ENCODE data around the gene DNER. TPM values are rescaled to one million over a fixed set of nuclear protein-coding genes. Genes with fewer than 3 reads are reported as not detected.

DNER gene
- total and polyA plus RNA-seq, 10 of the 15 experiments (the other 5 are each of a cell fraction or from before 2014, with no cell fraction given), result 0.04 to 0.08 (median 0.07) TPM; not detected in 7

DNA sequence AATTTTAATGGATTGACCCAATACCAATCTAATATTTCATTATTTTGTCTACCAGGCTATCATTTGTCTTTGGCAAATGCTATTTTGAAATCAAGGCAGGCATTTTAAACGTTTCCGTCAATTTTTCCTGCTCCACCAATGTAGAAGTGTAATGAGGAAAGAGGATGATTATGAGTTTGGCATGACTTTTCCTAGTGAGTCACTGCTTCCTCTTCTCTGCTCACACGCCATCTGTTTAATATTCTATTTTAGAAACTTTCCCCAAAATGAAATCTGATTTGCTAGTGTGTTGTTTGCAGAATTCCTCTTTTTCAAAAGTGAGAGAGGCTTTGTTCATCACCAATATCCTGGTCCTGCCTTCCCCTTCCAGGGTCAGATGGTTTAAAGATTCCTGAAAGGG lies 400.8 kb downstream of the DNER start (continued):
- TF ChIP-seq, protein P1, sequence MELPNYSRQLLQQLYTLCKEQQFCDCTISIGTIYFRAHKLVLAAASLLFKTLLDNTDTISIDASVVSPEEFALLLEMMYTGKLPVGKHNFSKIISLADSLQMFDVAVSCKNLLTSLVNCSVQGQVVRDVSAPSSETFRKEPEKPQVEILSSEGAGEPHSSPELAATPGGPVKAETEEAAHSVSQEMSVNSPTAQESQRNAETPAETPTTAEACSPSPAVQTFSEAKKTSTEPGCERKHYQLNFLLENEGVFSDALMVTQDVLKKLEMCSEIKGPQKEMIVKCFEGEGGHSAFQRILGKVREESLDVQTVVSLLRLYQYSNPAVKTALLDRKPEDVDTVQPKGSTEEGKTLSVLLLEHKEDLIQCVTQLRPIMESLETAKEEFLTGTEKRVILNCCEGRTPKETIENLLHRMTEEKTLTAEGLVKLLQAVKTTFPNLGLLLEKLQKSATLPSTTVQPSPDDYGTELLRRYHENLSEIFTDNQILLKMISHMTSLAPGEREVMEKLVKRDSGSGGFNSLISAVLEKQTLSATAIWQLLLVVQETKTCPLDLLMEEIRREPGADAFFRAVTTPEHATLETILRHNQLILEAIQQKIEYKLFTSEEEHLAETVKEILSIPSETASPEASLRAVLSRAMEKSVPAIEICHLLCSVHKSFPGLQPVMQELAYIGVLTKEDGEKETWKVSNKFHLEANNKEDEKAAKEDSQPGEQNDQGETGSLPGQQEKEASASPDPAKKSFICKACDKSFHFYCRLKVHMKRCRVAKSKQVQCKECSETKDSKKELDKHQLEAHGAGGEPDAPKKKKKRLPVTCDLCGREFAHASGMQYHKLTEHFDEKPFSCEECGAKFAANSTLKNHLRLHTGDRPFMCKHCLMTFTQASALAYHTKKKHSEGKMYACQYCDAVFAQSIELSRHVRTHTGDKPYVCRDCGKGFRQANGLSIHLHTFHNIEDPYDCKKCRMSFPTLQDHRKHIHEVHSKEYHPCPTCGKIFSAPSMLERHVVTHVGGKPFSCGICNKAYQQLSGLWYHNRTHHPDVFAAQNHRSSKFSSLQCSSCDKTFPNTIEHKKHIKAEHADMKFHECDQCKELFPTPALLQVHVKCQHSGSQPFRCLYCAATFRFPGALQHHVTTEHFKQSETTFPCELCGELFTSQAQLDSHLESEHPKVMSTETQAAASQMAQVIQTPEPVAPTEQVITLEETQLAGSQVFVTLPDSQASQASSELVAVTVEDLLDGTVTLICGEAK (IDR thresholded peaks at IDR 0.05; ENCODE audit: borderline replicate concordance), result no peak
- no peak for TF ChIP-seq NFIC (IDR thresholded peaks at IDR 0.05; ENCODE audit: low read depth, low read length)

Small RNA genes within 50 kb of the gene (small RNA-seq; reads per million reads assigned to genes)
- not detected for gene RNU7-9P

Other genes with a start within 250 kb of the DNER start
- gene TRIP12, start 207.5 kb upstream of the DNER start, total RNA-seq (2014; rRNA removed), result 108 and 122 TPM in 2 replicates
- 197 and 200 TPM in 2 replicates for gene TRIP12, start 207.5 kb upstream of the DNER start, total RNA-seq (2014; rRNA removed; fragmentation: Illumina TruSeq; extraction: Trizol)
- gene TRIP12, start 207.5 kb upstream of the DNER start, total RNA-seq (2021), result 196 and 207 TPM in 2 replicates
- 122 and 164 TPM in 2 replicates for gene TRIP12, start 207.5 kb upstream of the DNER start, polyA plus RNA-seq (2011; rRNA removed)
- 144 and 154 TPM in 2 replicates for gene TRIP12, start 207.5 kb upstream of the DNER start, polyA plus RNA-seq (2014; fragmentation: Illumina TruSeq; extraction: Trizol)
- gene TRIP12, start 207.5 kb upstream of the DNER start, polyA plus RNA-seq (2014; fragmentation: Nextera tagmentation; extraction: Ambion mirVana), result 10 to 100 TPM; 23.1 to 23.9 TPM
- 75.0 and 76.8 TPM in 2 replicates for gene TRIP12, start 207.5 kb upstream of the DNER start, polyA plus RNA-seq (2014; rRNA removed)
- gene TRIP12, start 207.5 kb upstream of the DNER start, polyA plus RNA-seq (2016; fragmentation: Nextera tagmentation; extraction: Ambion mirVana), result 10 to 100 TPM; 85.5 to 86.0 TPM
- gene FBXO36, start 207.9 kb upstream of the DNER start, total RNA-seq (2014; rRNA removed), result 1.4 and 2.1 TPM in 2 replicates
- 1.7 and 1.9 TPM in 2 replicates for gene FBXO36, start 207.9 kb upstream of the DNER start, total RNA-seq (2014; rRNA removed; fragmentation: Illumina TruSeq; extraction: Trizol)
- 0.82 and 1.0 TPM in 2 replicates for gene FBXO36, start 207.9 kb upstream of the DNER start, total RNA-seq (2021)
- 0.79 and 0.94 TPM in 2 replicates for gene FBXO36, start 207.9 kb upstream of the DNER start, polyA plus RNA-seq (2011; rRNA removed)
- gene FBXO36, start 207.9 kb upstream of the DNER start, polyA plus RNA-seq (2014; fragmentation: Illumina TruSeq; extraction: Trizol), result 1.1 and 1.7 TPM in 2 replicates
- gene FBXO36, start 207.9 kb upstream of the DNER start, polyA plus RNA-seq (2014; fragmentation: Nextera tagmentation; extraction: Ambion mirVana), result 1 to 10 TPM; 1.7 to 2.7 TPM
- 0.95 and 1.1 TPM in 2 replicates for gene FBXO36, start 207.9 kb upstream of the DNER start, polyA plus RNA-seq (2014; rRNA removed)
- gene FBXO36, start 207.9 kb upstream of the DNER start, polyA plus RNA-seq (2016; fragmentation: Nextera tagmentation; extraction: Ambion mirVana), result 1 to 10 TPM; 1.3 to 1.4 TPM